ENCODE results near the gene CACFD1. TPM values are rescaled to one million over a fixed set of nuclear protein-coding genes. Genes with fewer than 3 reads are reported as not detected.

Gene CACFD1
- total RNA-seq, 1 donor from 2014 or later = 15.0 TPM

DNA sequence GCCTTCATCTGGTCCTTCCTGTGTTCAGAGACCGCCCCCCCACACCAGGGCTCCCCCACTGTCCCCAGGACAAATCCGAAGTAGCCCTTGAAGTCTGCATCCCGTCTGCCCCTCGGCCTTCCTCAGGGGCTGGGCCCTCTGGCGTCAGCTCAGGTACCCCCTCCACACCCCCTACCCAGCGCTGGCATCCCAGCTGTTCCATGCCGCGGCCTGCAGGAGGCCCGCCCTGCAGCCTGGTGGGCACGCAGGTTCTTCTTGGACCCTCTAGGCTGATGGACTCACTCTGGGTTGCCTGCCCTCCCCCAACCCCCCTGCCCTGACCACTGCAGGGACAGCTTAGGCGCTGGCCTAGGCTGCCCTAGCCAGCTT is 12.5 kb downstream of the CACFD1 start:
- ChIA-PET CTCF (no interaction called here), POLR2A (no interaction called here)
- no peaks in the 10 kb centered on the region for H3K27me3 Mint-ChIP-seq
- no peak for TF ChIP-seq CTCF (IDR thresholded peaks at IDR 0.05)
- DNase-seq = no peak
- H3K9me3 Mint-ChIP-seq = no peaks in the 10 kb centered on the region
- intact Hi-C loops (cut with micrococcal nuclease) = no loop called here
- peaks cover 38% of the 10 kb centered on the region for H3K36me3 Mint-ChIP-seq (ENCODE audit: low read depth)
- peaks cover 15% of the 10 kb centered on the region for H3K4me1 Mint-ChIP-seq
- no peak overlapping the region for H3K4me3 Mint-ChIP-seq
- H3K27ac Mint-ChIP-seq = no peak overlapping the region
- ATAC-seq (ENCODE audit: low read depth) = no peak

GRCh38 chr9:133472753-133473378 is 13.1 kb downstream of the CACFD1 start:
- H3K9me3 Mint-ChIP-seq = no peaks in the 10 kb centered on the region
- H3K4me1 Mint-ChIP-seq = peaks cover 21% of the 10 kb centered on the region
- H3K27me3 Mint-ChIP-seq = no peaks in the 10 kb centered on the region
- TF ChIP-seq CTCF (IDR thresholded peaks at IDR 0.05) = no peak
- ChIA-PET CTCF (no interaction called here), POLR2A (interaction anchor here (0.6 to 0.7 kb wide), 2 partner anchors 51 to 65 kb away, joined by 3 to 7 read pairs; no protein-coding TSS in a partner anchor)
- DNase-seq (no peak), ATAC-seq (ENCODE audit: low read depth) (no peak)
- intact Hi-C loops (cut with micrococcal nuclease) = no loop called here
- no peak overlapping the region for H3K4me3 Mint-ChIP-seq
- H3K36me3 Mint-ChIP-seq (ENCODE audit: low read depth) = peaks cover 40% of the 10 kb centered on the region
- H3K27ac Mint-ChIP-seq = no peak overlapping the region

GRCh38 chr9:133473743-133474142 is 14.0 kb downstream of the CACFD1 start:
- Mint-ChIP-seq H3K4me3 (no peak overlapping the region), H3K27me3 (no peaks in the 10 kb centered on the region), H3K27ac (no peak overlapping the region), H3K4me1 (peaks cover 24% of the 10 kb centered on the region), H3K9me3 (no peaks in the 10 kb centered on the region), H3K36me3 (ENCODE audit: low read depth) (peaks cover 40% of the 10 kb centered on the region)
- ATAC-seq (ENCODE audit: low read depth) (no peak), DNase-seq (no peak)
- ChIA-PET CTCF (interaction anchor here (1.8 kb wide), 1 partner anchor 11 kb away, joined by 4 read pairs; no protein-coding TSS in a partner anchor), POLR2A (no interaction called here)
- no peak for TF ChIP-seq CTCF (IDR thresholded peaks at IDR 0.05)
- intact Hi-C loops (cut with micrococcal nuclease) = no loop called here

- CTCF ChIA-PET = interaction anchor here (1.8 kb wide), 1 partner anchor 11 kb away, joined by 4 read pairs; no protein-coding TSS in a partner anchor
- H3K4me3 Mint-ChIP-seq = no peak overlapping the region
- intact Hi-C loops (cut with micrococcal nuclease) = no loop called here
Observed at GRCh38 chr9:133474215-133474614, 14.4 kb downstream of the CACFD1 start.

GRCh38 chr9:133474853-133475252 is 15.1 kb downstream of the CACFD1 start:
- POLR2A ChIA-PET = no interaction called here
- peaks cover 29% of the 10 kb centered on the region for H3K4me1 Mint-ChIP-seq
- H3K9me3 Mint-ChIP-seq = no peaks in the 10 kb centered on the region
- CTCF ChIA-PET = interaction anchor here (1.8 kb wide), 1 partner anchor 10 kb away, joined by 4 read pairs; no protein-coding TSS in a partner anchor
- H3K27me3 Mint-ChIP-seq = no peaks in the 10 kb centered on the region
- H3K27ac Mint-ChIP-seq = no peak overlapping the region
- peaks cover 40% of the 10 kb centered on the region for H3K36me3 Mint-ChIP-seq (ENCODE audit: low read depth)
- no peak for DNase-seq
- ATAC-seq (ENCODE audit: low read depth) = no peak
- no peak overlapping the region for H3K4me3 Mint-ChIP-seq
- no peak for TF ChIP-seq CTCF (IDR thresholded peaks at IDR 0.05)
- intact Hi-C loops (cut with micrococcal nuclease) = no loop called here

More at GRCh38 chr9:133474215-133474614, 14.4 kb downstream of the CACFD1 start:
- DNase-seq = no peak
- Mint-ChIP-seq H3K9me3 (no peaks in the 10 kb centered on the region), H3K27ac (no peak overlapping the region), H3K4me1 (peaks cover 24% of the 10 kb centered on the region), H3K27me3 (no peaks in the 10 kb centered on the region), H3K36me3 (ENCODE audit: low read depth) (peaks cover 40% of the 10 kb centered on the region)
- ATAC-seq (ENCODE audit: low read depth) = no peak
- POLR2A ChIA-PET = no interaction called here
- no peak for TF ChIP-seq CTCF (IDR thresholded peaks at IDR 0.05)
